GM23338 (cell line): Measurements from ENCODE around the gene DUS4L. TPM values are rescaled to one million over a fixed set of nuclear protein-coding genes. Genes with fewer than 3 reads are reported as not detected.

Experiments
- NANOG ChIP-seq: IDR thresholded peaks from 2 replicates; pipeline ENCODE4 v1.6.1; 2016; ENCODE audit warnings: antibody characterized with exemption, borderline replicate concordance
- STAT1 ChIP-seq: IDR thresholded peaks from one replicate; pipeline ENCODE4 v1.6.1; 2016; ENCODE audit warnings: antibody characterized with exemption; ENCODE audit not compliant: unreplicated experiment
- ZNF114 ChIP-seq: fragments of 250-450 bp; sonication (Bioruptor Pico); IDR thresholded peaks from 2 replicates; pipeline ENCODE4 v1.5.0; 2020; ENCODE audit warnings: mild to moderate bottlenecking, moderate library complexity
- polyA plus RNA-seq: library from polyadenylated mRNA; unstranded; fragments of >200 nt; fragmentation: Nextera tagmentation; extraction: Ambion mirVana; gene quantifications from 2 replicates; pipeline ENCODE4 v1.2.1, GENCODE V29; 2016
- total RNA-seq: library from RNA; depleted of rRNA; stranded (reverse); fragments of >200 nt; shearing (Covaris generic); gene quantifications from 2 replicates; pipeline ENCODE4 v1.2.3, GENCODE V29; 2014
- TF ChIP-seq, protein P1 (sequence below): fragments of 250-450 bp; sonication (Bioruptor Pico); IDR thresholded peaks from 2 replicates; pipeline ENCODE4 v1.5.0; 2020; ENCODE audit warnings: mild to moderate bottlenecking, moderate library complexity
- TF ChIP-seq, protein P2 (sequence below): IDR thresholded peaks from one replicate; pipeline ENCODE4 v1.6.1; 2018; ENCODE audit warnings: antibody characterized with exemption; ENCODE audit not compliant: unreplicated experiment

DUS4L gene
- total and polyA plus RNA-seq, 2 experiments from 2014 or later = 16.7 to 22.9 TPM

DNA sequence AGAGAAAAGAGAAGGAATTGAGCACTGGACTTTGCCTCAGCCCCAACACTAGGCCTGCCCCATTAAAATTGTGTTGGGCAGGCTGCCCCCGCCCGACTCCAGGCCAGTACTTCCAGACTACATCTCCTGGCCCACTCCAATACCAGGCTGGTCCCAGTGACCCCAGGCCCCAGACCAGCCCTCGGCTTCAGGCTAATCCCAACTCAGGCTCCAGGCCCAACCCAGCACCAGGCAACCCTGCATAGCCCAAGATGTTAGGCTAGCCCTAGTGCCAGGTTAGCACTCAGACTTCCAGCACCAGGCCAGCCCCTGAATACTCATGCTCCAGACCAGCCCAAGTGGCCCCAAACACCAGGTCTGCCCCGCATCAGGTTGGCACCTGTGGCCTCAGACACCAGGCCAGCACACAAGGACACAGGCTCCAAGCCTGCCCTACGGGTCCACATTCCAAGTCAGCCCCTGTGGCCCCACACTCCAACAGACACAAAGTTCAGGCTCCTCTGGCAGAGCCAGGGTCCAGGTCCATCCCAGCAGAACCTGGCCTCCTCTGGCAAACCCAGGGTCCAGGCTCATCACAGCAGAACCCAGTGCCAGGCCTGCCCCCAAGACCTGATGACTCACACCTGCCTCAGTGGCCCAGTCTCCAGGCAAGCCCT, 20.3 kb upstream of the DUS4L start (continued):
- TF ChIP-seq, protein P1, sequence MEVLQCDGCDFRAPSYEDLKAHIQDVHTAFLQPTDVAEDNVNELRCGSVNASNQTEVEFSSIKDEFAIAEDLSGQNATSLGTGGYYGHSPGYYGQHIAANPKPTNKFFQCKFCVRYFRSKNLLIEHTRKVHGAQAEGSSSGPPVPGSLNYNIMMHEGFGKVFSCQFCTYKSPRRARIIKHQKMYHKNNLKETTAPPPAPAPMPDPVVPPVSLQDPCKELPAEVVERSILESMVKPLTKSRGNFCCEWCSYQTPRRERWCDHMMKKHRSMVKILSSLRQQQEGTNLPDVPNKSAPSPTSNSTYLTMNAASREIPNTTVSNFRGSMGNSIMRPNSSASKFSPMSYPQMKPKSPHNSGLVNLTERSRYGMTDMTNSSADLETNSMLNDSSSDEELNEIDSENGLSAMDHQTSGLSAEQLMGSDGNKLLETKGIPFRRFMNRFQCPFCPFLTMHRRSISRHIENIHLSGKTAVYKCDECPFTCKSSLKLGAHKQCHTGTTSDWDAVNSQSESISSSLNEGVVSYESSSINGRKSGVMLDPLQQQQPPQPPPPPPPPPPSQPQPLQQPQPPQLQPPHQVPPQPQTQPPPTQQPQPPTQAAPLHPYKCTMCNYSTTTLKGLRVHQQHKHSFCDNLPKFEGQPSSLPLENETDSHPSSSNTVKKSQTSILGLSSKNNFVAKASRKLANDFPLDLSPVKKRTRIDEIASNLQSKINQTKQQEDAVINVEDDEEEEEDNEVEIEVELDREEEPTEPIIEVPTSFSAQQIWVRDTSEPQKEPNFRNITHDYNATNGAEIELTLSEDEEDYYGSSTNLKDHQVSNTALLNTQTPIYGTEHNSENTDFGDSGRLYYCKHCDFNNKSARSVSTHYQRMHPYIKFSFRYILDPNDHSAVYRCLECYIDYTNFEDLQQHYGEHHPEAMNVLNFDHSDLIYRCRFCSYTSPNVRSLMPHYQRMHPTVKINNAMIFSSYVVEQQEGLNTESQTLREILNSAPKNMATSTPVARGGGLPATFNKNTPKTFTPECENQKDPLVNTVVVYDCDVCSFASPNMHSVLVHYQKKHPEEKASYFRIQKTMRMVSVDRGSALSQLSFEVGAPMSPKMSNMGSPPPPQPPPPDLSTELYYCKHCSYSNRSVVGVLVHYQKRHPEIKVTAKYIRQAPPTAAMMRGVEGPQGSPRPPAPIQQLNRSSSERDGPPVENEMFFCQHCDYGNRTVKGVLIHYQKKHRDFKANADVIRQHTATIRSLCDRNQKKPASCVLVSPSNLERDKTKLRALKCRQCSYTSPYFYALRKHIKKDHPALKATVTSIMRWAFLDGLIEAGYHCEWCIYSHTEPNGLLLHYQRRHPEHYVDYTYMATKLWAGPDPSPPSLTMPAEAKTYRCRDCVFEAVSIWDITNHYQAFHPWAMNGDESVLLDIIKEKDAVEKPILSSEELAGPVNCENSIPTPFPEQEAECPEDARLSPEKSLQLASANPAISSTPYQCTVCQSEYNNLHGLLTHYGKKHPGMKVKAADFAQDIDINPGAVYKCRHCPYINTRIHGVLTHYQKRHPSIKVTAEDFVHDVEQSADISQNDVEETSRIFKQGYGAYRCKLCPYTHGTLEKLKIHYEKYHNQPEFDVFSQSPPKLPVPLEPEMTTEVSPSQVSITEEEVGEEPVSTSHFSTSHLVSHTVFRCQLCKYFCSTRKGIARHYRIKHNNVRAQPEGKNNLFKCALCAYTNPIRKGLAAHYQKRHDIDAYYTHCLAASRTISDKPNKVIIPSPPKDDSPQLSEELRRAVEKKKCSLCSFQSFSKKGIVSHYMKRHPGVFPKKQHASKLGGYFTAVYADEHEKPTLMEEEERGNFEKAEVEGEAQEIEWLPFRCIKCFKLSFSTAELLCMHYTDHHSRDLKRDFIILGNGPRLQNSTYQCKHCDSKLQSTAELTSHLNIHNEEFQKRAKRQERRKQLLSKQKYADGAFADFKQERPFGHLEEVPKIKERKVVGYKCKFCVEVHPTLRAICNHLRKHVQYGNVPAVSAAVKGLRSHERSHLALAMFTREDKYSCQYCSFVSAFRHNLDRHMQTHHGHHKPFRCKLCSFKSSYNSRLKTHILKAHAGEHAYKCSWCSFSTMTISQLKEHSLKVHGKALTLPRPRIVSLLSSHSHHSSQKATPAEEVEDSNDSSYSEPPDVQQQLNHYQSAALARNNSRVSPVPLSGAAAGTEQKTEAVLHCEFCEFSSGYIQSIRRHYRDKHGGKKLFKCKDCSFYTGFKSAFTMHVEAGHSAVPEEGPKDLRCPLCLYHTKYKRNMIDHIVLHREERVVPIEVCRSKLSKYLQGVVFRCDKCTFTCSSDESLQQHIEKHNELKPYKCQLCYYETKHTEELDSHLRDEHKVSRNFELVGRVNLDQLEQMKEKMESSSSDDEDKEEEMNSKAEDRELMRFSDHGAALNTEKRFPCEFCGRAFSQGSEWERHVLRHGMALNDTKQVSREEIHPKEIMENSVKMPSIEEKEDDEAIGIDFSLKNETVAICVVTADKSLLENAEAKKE (CRISPR knock-in tag) = no peak
- no peak for TF ChIP-seq ZNF114 (CRISPR knock-in tag)
- TF ChIP-seq, protein P2, sequence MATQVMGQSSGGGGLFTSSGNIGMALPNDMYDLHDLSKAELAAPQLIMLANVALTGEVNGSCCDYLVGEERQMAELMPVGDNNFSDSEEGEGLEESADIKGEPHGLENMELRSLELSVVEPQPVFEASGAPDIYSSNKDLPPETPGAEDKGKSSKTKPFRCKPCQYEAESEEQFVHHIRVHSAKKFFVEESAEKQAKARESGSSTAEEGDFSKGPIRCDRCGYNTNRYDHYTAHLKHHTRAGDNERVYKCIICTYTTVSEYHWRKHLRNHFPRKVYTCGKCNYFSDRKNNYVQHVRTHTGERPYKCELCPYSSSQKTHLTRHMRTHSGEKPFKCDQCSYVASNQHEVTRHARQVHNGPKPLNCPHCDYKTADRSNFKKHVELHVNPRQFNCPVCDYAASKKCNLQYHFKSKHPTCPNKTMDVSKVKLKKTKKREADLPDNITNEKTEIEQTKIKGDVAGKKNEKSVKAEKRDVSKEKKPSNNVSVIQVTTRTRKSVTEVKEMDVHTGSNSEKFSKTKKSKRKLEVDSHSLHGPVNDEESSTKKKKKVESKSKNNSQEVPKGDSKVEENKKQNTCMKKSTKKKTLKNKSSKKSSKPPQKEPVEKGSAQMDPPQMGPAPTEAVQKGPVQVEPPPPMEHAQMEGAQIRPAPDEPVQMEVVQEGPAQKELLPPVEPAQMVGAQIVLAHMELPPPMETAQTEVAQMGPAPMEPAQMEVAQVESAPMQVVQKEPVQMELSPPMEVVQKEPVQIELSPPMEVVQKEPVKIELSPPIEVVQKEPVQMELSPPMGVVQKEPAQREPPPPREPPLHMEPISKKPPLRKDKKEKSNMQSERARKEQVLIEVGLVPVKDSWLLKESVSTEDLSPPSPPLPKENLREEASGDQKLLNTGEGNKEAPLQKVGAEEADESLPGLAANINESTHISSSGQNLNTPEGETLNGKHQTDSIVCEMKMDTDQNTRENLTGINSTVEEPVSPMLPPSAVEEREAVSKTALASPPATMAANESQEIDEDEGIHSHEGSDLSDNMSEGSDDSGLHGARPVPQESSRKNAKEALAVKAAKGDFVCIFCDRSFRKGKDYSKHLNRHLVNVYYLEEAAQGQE = no peak
- no peak for TF ChIP-seq STAT1
- no peak for TF ChIP-seq NANOG
